GM12874 (cell line): ENCODE results near the gene EPN3.

ENCODE experiments used
- CTCF ChIP-seq: IDR thresholded peaks from 2 replicates; pipeline ENCODE4 v1.5.1; 2011; ENCODE audit warnings: low read depth, mild to moderate bottlenecking, control low read depth, low read length, moderate library complexity; ENCODE audit not compliant: insufficient read depth

EPN3 gene

GRCh38 chr17:50560931-50561745 lies 28.6 kb downstream of the EPN3 start:
- no peak for TF ChIP-seq CTCF

- no peak for TF ChIP-seq CTCF
These were observed 29.2 kb downstream of the EPN3 start for GRCh38 chr17:50561746-50562141.

- TF ChIP-seq CTCF = no peak
These were observed 29.9 kb downstream of the EPN3 start for GRCh38 chr17:50562242-50563091.

- no peak for TF ChIP-seq CTCF
These were observed 30.6 kb downstream of the EPN3 start for GRCh38 chr17:50563092-50563511.

- no peak for TF ChIP-seq CTCF
These were observed 32.4 kb downstream of the EPN3 start for GRCh38 chr17:50564916-50565315.

- no peak for TF ChIP-seq CTCF
These were observed 33.1 kb downstream of the EPN3 start for GRCh38 chr17:50565402-50566350.

- no peak for TF ChIP-seq CTCF
These were observed 34.4 kb downstream of the EPN3 start for GRCh38 chr17:50566886-50567285.
